ENCODE results near the gene AGPAT3.

Gene AGPAT3

GRCh38 chr21:43911015-43911934 is 46.3 kb downstream of the AGPAT3 start:
- DNase-seq = no peak

- no peak for DNase-seq
Observed at GRCh38 chr21:43911935-43912487, 47.0 kb downstream of the AGPAT3 start.

DNA sequence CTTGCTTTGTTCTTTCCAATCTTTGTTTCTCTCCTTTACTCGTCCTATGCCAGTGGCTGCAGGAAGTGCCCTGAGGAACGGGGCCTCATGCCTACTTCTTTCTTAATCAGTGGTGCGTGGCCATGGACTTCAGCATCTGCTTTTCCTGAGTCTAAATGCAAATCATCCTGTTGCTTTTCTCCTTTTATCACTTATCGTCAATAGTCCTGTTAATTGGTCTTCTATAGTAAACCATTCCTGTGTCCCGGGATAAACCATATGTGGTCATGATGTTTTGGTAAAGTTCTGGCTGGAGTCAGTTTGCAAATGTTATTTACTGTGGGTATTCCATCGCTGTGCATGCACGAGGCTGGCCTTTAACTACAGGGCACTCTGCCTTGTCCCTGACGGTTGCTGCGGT is 47.5 kb downstream of the AGPAT3 start:
- DNase-seq = no peak

DNA sequence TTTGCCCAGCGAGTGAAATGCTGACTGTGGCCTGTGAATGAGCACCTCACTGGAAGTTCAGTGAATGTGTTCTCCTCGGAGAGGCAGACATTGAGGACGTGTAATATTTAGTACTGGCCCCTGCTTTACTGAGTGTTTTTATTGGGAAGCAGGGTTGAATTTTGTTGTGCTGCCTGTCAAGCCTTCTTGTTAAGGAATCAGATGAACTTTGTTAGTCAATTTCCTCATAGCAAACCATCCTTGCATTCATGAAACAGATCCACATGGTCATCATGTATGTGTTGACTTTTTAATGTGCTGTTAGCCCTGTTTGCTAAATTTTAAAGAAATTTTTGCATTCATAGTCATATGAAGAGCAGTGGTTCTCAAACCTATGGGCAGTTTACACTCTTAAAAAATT is 47.9 kb downstream of the AGPAT3 start:
- no peak for DNase-seq

GRCh38 chr21:43913928-43914327 is 48.9 kb downstream of the AGPAT3 start:
- no peak for DNase-seq

DNA sequence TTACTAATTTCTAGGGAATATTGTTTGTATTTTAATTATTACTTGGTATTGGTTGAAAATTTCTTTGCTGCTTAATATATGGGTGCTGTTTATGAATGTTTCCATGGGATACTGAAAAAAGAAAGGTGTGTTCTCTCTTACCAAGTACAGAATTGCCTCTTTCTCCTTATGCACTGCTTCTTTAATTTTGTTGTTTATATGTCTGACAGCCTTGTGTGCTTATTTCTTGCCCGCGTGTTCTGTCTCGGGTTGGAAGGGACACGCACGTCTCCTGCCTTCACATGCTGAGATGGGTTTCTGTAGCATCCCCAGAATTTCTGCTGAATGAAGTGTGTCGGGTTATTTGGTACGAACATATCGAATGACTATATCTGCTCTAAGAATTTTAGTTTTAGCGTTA is 51.1 kb downstream of the AGPAT3 start:
- DNase-seq = no peak

DNA sequence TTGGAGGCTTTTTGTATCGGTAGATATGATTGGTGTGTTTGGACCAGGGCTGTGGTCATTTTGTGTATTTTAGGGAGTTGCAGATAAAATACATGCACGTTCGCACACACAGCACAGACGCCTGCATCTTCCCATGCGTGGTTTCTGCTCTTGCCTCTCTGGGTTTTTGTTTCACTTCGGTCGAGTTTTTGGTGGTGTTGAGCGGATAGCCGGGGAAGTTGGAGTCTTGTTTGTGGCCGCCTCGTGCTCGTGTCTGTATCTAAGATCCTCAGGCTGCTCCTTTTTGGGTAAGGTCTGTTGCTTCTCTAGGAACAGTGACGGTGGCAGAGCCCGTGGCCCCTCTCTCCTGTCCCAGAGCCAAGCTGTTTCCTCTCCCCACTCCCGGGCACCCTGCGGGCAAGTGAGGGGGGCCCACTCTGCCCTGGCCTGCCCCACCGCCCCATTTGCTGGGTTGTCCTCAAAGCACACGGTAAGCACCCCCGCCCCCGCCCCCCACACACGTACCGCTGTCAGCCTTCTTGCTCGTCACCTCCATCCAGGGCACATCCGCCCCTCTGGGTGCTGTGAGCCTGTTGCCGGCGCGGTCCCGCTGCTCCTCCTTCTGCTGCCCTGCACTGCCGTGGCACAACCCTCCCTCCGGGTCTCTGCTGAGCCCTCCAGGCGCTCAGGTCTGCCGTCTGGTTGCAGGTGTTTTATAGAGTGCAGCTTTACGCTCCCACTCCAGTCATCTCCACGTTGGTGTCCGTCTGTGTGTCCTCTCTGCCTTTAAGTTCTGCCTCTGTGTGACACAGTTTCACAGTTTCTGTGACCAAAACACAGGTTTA is 51.9 kb downstream of the AGPAT3 start:
- DNase-seq = no peak

DNA sequence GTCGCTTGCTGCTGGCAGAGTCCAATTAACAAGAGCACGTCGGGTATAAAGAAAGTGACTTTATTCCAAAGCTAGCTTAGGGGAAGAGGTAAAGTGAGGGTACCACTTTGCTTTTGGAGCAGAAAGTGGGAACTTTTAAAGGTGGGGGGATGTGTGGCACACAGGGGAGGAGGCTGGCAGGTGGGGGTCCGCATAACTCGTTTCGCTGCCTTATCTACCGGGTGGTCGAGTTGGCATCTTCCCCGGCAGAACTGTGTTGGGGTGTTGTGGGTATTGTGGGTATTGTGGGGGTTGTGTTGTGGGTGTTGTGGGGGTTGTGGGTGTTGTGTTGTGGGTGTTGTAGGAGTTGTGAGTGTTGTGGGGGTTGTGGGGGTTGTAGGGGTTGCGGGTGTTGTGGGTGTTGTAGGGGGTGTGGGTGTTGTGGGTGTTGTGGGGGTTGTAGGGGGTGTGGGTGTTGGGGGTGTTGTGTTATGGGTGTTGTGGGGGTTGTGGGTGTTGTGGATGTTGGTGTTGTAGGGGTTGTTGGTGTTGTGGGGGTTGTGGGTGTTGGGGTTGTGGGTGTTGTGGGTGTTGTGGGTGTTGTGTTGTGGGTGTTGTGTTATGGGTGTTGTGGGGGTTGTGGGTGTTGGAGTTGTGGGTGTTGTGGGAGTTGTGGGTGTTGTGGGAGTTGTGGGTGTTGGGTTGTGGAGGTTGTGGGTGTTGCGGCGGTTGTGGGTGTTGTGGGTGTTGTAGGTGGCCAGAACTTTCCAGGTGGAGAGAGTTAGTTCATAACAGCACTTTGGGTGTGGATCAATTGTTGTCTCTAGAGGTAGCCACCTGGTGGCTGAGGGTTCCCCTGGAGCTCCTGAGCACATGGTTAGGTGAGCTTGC is 52.7 kb downstream of the AGPAT3 start:
- no peak for DNase-seq

- no peak for DNase-seq
Observed at GRCh38 chr21:43918385-43918947, 53.4 kb downstream of the AGPAT3 start.

GRCh38 chr21:43919283-43919682 is 54.3 kb downstream of the AGPAT3 start:
- no peak for DNase-seq

DNA sequence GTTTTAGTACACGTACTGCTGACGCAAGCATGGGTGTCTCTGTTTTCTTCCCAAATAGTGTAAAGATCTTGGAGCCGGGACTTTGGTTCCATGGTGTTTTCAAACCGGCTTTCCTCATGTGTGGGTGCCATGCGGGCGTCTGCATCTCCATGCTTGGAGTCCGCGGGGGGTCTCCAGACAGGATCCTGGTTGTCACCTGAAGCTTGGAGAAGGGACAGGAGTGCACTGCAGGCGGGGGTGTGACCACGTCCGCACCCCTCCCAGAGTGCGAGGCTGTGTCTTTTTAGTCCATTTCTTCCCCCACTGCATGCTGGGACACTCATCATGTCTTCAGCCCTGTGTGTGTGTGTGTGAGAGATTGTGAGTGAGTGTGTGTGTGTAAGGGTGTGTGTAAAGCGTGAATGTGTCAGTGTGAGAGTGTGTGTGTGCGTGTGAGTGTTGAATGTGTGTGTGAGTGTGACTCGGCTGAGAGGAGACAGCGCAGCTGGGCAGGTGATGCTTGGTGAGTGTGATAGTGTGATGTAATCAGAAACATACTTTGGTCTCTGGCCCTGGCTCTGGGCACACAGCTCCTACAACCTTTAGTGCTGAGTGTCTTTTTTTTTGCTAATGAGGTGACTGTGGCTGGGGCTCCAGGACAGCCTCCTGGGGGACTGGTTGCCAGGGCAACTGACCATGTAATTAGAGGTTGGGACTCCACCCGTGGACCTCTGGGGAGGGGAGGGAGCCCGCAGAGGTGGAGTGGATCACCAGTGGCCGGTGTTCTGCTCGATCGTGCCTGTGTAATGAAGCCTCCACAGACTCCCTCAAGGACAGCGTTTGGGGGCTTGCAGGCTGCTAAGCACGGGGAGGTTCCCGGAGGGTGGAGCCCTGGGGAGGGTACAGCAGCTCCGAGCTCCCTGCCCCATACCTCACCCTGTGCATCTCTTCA is 55.1 kb downstream of the AGPAT3 start:
- no peak for DNase-seq

GRCh38 chr21:43921571-43921978 is 56.6 kb downstream of the AGPAT3 start:
- DNase-seq = no peak

GRCh38 chr21:43921979-43922945 is 57.2 kb downstream of the AGPAT3 start:
- DNase-seq = no peak

GRCh38 chr21:43922949-43923348 is 57.9 kb downstream of the AGPAT3 start:
- DNase-seq = no peak

- no peak for DNase-seq
Observed at GRCh38 chr21:43923391-43923790, 58.4 kb downstream of the AGPAT3 start.

- no peak for DNase-seq
Observed at GRCh38 chr21:43924421-43925095, 59.5 kb downstream of the AGPAT3 start.

DNA sequence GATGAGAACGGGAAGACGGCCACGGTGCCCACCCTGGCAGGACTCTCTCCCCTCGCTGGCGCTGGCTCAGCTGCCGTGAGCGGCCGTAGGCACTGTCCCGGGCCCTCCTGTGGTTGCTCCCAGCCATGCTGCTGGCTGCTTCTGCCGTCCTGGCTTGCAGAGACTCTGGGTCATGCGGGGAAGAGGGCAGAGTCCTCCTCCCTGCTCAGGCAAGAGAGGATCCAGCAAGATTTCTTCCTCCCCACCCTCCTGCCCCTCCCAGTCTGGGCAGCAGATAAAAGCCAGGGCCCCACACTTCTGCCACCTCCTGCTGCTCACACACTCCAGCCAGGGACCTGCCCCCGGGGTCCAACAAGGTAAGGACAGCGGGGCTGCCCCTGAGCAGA is 60.1 kb downstream of the AGPAT3 start:
- DNase-seq = no peak

DNA sequence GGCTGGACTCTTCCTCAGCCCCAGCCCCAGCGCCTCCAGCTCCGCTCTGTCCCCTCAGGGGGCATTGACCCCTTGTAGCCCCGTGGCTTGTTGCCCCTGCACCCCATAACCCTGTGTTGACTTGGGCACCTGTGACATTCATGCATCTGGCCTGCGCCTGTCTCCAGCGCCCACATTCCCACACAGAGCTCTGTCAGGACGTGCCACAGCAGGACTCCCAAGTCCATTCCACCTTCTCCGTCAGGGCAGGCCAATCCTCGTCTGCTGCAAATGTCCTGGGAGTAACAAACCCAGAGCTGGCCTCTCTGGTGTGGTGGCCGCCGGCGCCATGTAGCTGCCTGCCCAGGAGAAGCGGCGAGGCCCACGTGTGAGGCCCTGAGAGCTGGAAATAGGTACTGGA is 60.6 kb downstream of the AGPAT3 start:
- no peak for DNase-seq

DNA sequence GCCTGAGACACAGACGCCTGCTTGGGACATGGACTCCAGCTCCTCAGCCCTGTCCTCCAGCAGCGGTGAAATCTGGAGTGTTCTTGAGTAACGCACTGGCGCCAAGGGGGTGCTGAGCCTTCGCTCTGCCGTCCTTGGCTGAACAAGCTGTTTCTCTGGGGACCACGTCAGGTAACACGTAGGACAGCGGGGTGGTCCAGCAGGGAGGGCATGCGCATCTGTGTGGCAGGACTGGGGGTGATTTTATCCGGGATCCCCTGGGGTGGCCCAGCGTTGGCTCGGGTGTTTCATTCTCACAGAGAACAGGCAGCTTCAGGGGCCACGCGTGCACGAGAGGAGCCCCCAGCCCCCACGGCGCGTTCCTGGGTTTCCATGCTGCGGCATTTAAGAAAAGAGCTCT is 61.2 kb downstream of the AGPAT3 start:
- no peak for DNase-seq
